NB4 (cell line): Measurements from ENCODE around the gene TTYH1.

ENCODE experiments used
- CTCF ChIP-seq: IDR thresholded peaks from one replicate; pipeline ENCODE4 v1.5.1; 2012; ENCODE audit warnings: low read depth, low read length
- MYC ChIP-seq: IDR thresholded peaks from 2 replicates; pipeline ENCODE4 v1.6.1; 2011; ENCODE audit warnings: low read depth, low read length
- POLR2A ChIP-seq: IDR thresholded peaks from 2 replicates; pipeline ENCODE4 v1.6.1; 2011; ENCODE audit warnings: mild to moderate bottlenecking; ENCODE audit not compliant: insufficient read length; ENCODE audit errors: extremely low read depth
- TF ChIP-seq, protein P1 (sequence below): IDR thresholded peaks from 2 replicates; pipeline ENCODE4 v1.6.1; 2011; ENCODE audit warnings: low read depth, low read length

- no peak for TF ChIP-seq CTCF
- TF ChIP-seq, protein P1, sequence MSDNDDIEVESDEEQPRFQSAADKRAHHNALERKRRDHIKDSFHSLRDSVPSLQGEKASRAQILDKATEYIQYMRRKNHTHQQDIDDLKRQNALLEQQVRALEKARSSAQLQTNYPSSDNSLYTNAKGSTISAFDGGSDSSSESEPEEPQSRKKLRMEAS, result no peak
- TF ChIP-seq POLR2A, result no peak
- no peak for TF ChIP-seq MYC
Observed at GRCh38 chr19:54435551-54436016, 20.3 kb downstream of the TTYH1 start.
